KOPT-K1 (cell line): ENCODE data around the gene FMNL3.

Experiments
- H3K27ac ChIP-seq: fragments of 200-600 bp; sonication (generic); 2 replicates; pipeline ENCODE4 v1.5.1; 2016; ENCODE audit warnings: antibody characterized with exemption, mild to moderate bottlenecking, low read depth, low read length; ENCODE audit not compliant: poor library complexity, severe bottlenecking
- H3K36me3 ChIP-seq: fragments of 200-600 bp; sonication (generic); 2 replicates; pipeline ENCODE4 v1.5.1; 2017; ENCODE audit warnings: antibody characterized with exemption, mild to moderate bottlenecking, low read length, moderate library complexity; ENCODE audit not compliant: insufficient read depth
- H3K9me3 ChIP-seq: fragments of 200-600 bp; sonication (generic); 2 replicates; pipeline ENCODE4 v1.5.1; 2017; ENCODE audit warnings: antibody characterized with exemption, low read length, mild to moderate bottlenecking; ENCODE audit not compliant: insufficient read depth, poor library complexity, severe bottlenecking

The FMNL3 gene

GRCh38 chr12:49655595-49656236 is 51.5 kb downstream of the FMNL3 start:
- no peaks in the 10 kb centered on the region for H3K9me3 ChIP-seq
- H3K36me3 ChIP-seq = peaks cover 92% of the 10 kb centered on the region
- no peak overlapping the region for H3K27ac ChIP-seq

GRCh38 chr12:49654715-49655114 is 52.5 kb downstream of the FMNL3 start:
- H3K36me3 ChIP-seq = peaks cover 96% of the 10 kb centered on the region
- no peaks in the 10 kb centered on the region for H3K9me3 ChIP-seq
- H3K27ac ChIP-seq = no peak overlapping the region

GRCh38 chr12:49652921-49653520 is 54.2 kb downstream of the FMNL3 start:
- no peak overlapping the region for H3K27ac ChIP-seq
- H3K36me3 ChIP-seq = peaks cover 98% of the 10 kb centered on the region
- H3K9me3 ChIP-seq = no peaks in the 10 kb centered on the region

GRCh38 chr12:49651855-49652254 is 55.4 kb downstream of the FMNL3 start:
- Histone ChIP-seq H3K9me3 (no peaks in the 10 kb centered on the region), H3K27ac (no peak overlapping the region), H3K36me3 (peaks cover 98% of the 10 kb centered on the region)

GRCh38 chr12:49649892-49650291 is 57.3 kb downstream of the FMNL3 start:
- Histone ChIP-seq H3K36me3 (peaks cover 98% of the 10 kb centered on the region), H3K27ac (no peak overlapping the region), H3K9me3 (no peaks in the 10 kb centered on the region)

GRCh38 chr12:49649445-49649844 is 57.8 kb downstream of the FMNL3 start:
- H3K36me3 ChIP-seq = peaks cover 97% of the 10 kb centered on the region
- peak overlapping the region; percentile 25 for H3K27ac ChIP-seq
- no peaks in the 10 kb centered on the region for H3K9me3 ChIP-seq

- peaks cover 93% of the 10 kb centered on the region for H3K36me3 ChIP-seq
- H3K9me3 ChIP-seq = no peaks in the 10 kb centered on the region
- peak overlapping the region; percentile 25 for H3K27ac ChIP-seq
Observed at GRCh38 chr12:49648712-49649003, 58.5 kb downstream of the FMNL3 start.

- Histone ChIP-seq H3K36me3 (peaks cover 92% of the 10 kb centered on the region), H3K9me3 (no peaks in the 10 kb centered on the region), H3K27ac (peak overlapping the region; percentile 35)
Observed at GRCh38 chr12:49647827-49648711, 59.1 kb downstream of the FMNL3 start.

GRCh38 chr12:49646871-49647654 is 60.1 kb downstream of the FMNL3 start:
- Histone ChIP-seq H3K36me3 (peaks cover 88% of the 10 kb centered on the region), H3K9me3 (no peaks in the 10 kb centered on the region), H3K27ac (peak overlapping the region; percentile 35)

- peak overlapping the region; percentile 53 for H3K27ac ChIP-seq
- peaks cover 82% of the 10 kb centered on the region for H3K36me3 ChIP-seq
- H3K9me3 ChIP-seq = no peaks in the 10 kb centered on the region
Observed at GRCh38 chr12:49646331-49646830, 60.8 kb downstream of the FMNL3 start.

- Histone ChIP-seq H3K36me3 (peaks cover 73% of the 10 kb centered on the region), H3K27ac (peak overlapping the region; percentile 53), H3K9me3 (no peaks in the 10 kb centered on the region)
Observed at GRCh38 chr12:49645146-49646039, 61.8 kb downstream of the FMNL3 start.

GRCh38 chr12:49644620-49644994 is 62.6 kb downstream of the FMNL3 start:
- no peaks in the 10 kb centered on the region for H3K9me3 ChIP-seq
- H3K27ac ChIP-seq = peak overlapping the region; percentile 53
- H3K36me3 ChIP-seq = peaks cover 65% of the 10 kb centered on the region

GRCh38 chr12:49643961-49644619 is 63.1 kb downstream of the FMNL3 start:
- peaks cover 60% of the 10 kb centered on the region for H3K36me3 ChIP-seq
- H3K27ac ChIP-seq = no peak overlapping the region
- H3K9me3 ChIP-seq = no peaks in the 10 kb centered on the region

- no peak overlapping the region for H3K27ac ChIP-seq
- no peaks in the 10 kb centered on the region for H3K9me3 ChIP-seq
- peaks cover 50% of the 10 kb centered on the region for H3K36me3 ChIP-seq
Observed at GRCh38 chr12:49643135-49643534, 64.1 kb downstream of the FMNL3 start.
